ENCODE data around the gene DLG5.

DNA sequence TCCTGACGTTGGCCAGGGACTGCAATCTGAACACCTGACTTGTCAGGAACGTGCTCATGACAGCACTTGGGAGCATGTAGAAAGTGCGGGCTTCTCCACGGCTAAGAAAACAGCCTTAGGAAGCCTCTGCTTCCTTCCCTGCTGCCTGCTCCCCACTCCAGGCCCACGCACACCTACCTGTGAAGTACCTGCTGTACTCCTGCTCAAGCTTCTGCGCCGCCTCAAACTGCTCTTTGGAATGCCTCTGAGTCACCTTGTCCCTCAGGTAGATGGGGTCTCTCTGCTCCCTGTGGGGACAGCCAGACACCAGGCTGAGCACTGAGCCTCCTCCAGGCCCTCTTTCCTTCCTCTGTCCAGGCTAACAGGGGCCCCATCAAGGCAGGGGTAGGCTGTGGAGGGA, 132.7 kb downstream of the DLG5 start:
- no peak for TF ChIP-seq SUZ12 (IDR thresholded peaks at IDR 0.05; ENCODE audit: extremely low read depth, insufficient read depth, insufficient read length)
- TF ChIP-seq YY1 (IDR thresholded peaks at IDR 0.05; ENCODE audit: insufficient read depth, insufficient read length), result no peak
